Fibroblast of mammary gland (primary cell): ENCODE measurements around the gene RBMS3.

ENCODE experiments used
- DNase-seq: peaks from one replicate; pipeline ENCODE4 v3.0.0-alpha.2; 2010; ENCODE audit warnings: low read depth
- H3K4me3 ChIP-seq: 2 replicates; pipeline ENCODE4 v1.5.1; 2011; ENCODE audit warnings: low read depth, mild to moderate bottlenecking, low read length, moderate library complexity; ENCODE audit not compliant: control insufficient read depth
- TF ChIP-seq, protein P1 (sequence below): conservative IDR thresholded peaks from 2 replicates; pipeline ENCODE4 v1.5.1; 2011; ENCODE audit warnings: low read depth, low read length, inconsistent platforms; ENCODE audit not compliant: control insufficient read depth, insufficient read depth

Gene RBMS3

DNA sequence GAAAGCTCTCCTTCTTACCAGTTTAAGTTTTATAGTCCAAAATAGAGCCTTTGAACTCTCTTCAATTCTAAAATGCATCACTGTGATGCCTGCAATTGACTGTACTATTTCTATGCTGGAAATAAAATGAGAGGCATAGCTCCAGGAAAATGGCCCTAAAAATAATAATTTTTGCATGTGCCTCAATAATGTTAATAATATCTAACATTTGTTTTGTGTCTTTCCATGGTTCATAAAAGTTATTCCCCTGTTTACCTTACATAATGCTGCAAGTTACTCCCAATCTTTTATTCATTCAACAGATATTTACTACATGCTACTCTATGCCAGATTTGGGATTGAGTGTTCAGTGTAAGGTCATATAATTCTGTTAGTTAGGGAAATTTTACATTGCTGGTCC lies 574.0 kb downstream of the RBMS3 start:
- TF ChIP-seq, protein P1, sequence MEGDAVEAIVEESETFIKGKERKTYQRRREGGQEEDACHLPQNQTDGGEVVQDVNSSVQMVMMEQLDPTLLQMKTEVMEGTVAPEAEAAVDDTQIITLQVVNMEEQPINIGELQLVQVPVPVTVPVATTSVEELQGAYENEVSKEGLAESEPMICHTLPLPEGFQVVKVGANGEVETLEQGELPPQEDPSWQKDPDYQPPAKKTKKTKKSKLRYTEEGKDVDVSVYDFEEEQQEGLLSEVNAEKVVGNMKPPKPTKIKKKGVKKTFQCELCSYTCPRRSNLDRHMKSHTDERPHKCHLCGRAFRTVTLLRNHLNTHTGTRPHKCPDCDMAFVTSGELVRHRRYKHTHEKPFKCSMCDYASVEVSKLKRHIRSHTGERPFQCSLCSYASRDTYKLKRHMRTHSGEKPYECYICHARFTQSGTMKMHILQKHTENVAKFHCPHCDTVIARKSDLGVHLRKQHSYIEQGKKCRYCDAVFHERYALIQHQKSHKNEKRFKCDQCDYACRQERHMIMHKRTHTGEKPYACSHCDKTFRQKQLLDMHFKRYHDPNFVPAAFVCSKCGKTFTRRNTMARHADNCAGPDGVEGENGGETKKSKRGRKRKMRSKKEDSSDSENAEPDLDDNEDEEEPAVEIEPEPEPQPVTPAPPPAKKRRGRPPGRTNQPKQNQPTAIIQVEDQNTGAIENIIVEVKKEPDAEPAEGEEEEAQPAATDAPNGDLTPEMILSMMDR = no peak
- no peak overlapping the region for H3K4me3 ChIP-seq
- no peak for DNase-seq

DNA sequence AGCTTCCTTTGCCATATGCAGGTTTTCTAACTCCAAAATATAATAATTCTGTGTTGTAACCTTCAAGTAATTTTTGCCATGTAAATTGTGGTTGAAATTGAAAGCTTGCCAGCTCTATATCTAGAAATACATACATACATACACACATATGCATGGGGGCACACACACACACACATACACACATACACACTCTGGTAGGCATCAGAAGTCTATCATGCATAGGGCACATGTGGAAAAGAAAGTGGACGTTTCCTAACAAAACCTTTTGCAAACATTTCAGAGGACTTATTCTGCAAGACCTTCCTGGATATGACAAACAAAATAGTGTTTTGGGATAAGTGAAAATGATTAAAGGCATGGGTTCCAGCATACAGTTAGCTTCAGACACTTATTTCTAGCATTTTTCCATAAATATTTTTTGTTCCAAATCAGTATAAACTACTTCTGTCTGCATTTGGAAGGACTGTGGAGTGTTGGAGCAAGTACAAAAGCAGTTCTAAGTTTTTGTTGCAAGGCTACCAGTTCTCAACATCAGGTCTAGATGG lies 578.9 kb downstream of the RBMS3 start:
- H3K4me3 ChIP-seq = no peak overlapping the region
- no peak for DNase-seq
- TF ChIP-seq, protein P1 = no peak

DNA sequence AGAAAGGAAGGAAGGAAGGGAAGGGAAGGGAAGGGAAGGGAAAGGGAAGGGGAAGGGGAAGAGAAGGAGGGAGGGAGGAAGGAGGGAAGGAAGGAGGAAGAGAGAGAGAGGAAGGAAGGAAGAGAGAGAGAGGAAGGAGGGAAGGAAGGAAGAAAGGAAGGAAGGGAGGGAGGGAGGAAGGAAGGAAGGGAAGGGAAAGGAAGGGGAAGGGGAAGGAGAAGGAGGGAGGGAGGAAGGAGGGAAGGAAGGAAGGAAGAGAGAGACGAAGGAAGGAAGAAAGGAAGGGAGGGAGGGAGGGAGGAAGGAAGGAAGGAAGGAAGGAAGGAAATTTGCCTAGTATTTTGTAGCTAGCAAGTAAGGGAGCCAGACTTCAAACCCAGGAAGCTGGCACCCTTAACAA lies 583.9 kb downstream of the RBMS3 start:
- no peak for DNase-seq
- TF ChIP-seq, protein P1 = no peak
- no peak overlapping the region for H3K4me3 ChIP-seq

DNA sequence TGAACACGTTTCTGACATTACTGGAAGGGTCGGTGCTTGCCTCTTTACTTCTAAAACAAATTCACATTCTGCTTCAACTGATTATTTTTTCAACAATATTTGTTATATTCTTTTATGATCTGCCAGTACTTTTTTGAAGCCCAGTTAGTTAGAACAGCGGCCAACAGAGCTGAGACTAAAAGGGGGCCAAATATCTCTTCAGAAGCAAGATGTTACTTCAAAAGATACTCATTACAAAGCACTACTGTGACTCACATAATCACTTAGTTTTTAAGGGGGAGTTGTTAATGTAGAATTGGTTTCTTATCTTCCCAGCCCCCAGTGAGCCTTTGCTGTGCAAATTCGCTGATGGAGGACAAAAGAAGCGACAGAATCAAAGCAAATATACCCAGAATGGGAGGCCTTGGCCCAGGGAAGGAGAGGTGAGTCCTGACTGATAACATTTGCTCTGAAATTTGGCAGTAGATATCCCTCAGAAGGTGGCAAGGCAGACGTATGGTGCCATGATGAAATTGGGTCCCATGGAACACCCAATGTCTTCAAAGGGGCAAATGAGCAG lies 587.8 kb downstream of the RBMS3 start:
- no peak for DNase-seq
- H3K4me3 ChIP-seq = no peak overlapping the region
- TF ChIP-seq, protein P1 = no peak

DNA sequence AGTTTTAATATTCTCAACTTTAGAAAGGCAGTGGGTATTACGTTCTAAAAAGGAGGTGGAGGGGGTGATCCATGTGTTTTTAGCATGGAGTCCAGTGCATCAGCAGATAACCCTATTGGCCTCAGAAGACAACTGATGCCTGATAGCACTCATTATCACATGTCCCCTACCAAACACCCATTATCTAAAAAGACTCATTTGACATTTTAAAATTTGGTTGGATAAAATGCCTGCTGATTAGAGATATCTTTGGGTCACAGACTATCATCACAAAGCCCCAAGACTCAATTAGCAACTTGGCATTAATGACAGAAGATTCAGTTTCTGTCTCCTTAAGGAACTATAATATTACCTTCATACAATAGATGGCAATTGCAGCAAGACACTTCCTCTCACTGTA lies 589.3 kb downstream of the RBMS3 start:
- no peak overlapping the region for H3K4me3 ChIP-seq
- DNase-seq = no peak
- TF ChIP-seq, protein P1 = no peak

DNA sequence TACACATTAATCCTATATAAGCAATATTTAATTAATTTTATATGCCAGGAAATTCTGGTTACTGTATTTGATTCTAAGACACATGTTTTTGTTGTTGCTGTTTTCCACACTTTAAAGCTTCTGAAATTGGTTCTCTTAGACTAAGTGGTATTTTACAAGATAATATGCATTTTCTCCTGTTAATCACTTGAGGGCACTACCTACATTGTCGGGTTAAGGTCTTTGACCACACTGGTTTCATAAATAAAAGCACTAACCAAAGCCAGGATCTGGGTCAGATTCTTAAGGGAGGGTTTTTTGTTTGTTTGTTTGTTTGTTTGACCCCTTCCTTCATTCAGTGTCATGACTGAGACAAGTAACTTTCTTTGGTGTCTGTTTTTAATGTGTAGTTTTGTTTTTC lies 590.2 kb downstream of the RBMS3 start:
- peak; percentile 26 for DNase-seq
- TF ChIP-seq, protein P1 = no peak
- no peak overlapping the region for H3K4me3 ChIP-seq

DNA sequence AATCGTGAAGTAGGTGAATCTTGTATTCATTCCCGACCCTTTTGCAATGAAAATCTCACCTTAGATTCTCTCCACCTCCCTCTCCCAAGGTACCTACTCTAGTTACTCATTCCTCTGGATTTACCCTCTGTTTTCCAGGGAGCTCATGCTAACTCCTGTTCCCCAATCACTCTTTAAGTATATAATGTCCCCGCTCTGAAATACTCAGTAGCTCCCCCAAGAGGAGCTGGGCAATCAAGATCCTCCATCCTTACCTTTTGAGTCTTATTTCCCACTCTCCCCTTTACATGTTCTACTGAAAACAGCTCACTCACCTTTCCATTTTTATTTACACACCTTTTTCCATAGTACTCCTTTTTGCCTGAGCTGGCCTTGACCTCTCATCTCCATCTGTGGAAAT lies 599.9 kb downstream of the RBMS3 start:
- DNase-seq = no peak
- no peak overlapping the region for H3K4me3 ChIP-seq
- TF ChIP-seq, protein P1 = no peak
